Measurements from ENCODE around the gene EDA. TPM values are rescaled to one million over a fixed set of nuclear protein-coding genes. Genes with fewer than 3 reads are reported as not detected.

The EDA gene
- total RNA-seq, 1 experiment from 2014 or later = 1.1 TPM

DNA sequence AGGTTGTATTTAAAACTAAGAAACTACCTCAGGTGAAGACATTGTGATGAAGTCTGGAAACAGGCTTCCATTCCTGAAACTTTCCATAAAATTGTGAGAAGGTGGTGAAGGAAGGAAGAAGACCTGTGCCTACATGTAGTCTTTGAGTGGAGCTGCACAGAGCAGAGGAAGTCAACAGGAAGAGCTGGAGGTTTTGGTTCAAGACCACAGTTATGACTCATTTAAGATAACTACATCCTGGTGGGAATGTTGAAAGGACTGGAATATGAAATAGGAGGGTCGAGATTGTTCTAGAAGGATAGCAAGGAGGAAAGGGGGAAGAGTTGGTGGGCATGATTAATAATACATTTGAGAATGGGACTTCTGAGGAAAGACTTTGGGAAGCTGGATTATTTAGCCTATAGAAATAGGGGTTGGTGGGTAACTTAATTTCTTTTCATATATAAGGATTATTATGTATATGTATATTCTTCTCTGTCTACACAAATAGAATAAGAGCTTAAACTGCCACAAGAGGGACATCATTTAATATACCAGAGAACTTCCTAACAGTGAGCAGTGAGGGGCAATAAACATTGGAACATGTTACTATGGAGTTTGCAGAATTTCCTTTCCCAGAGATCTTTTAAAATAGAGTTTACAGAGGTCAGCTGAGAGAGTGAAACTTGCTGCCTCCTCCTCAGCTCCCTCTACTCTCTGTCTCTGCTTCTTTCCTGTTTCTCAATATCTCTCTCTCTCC, 410.4 kb downstream of the EDA start:
- DNase-seq (ENCODE audit: low spot score) = no peak

DNA sequence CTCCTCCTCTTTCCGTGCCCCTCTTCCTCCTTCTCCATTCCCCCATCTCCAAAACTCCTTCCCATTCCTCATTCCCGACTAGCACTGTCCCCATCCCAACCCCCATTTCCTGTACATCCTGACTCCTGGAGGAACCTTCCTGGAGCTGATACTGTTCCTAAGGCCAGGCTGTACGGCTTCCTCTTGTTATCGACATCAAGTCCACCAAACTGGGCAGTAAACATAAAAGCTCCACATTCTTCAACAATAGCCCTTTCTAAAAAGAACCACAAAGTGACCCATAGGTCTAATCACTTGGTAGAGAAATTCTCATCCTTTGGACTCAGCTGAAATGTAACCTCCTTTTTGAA, 410.9 kb downstream of the EDA start:
- no peak for DNase-seq (ENCODE audit: low spot score)

DNA sequence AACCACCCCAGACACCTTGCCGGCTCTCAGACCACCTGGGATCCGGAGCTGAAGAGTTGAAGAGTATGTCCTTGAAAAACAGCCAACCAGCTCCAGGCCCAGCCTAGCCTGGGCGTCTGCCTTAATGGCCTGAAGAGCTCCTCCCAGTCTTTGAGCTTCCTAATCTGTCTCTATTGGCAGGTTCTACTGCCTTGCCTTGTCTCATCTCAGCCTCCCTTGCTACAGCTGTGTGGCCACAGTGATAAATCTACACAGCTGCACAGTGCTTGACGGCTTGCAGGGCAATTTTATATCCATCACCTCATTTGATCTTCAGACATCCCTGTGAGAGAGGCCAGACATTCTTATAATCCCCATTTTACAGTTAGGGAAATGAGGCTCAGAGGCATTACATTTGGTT, 413.9 kb downstream of the EDA start:
- no peak for DNase-seq (ENCODE audit: low spot score)

DNA sequence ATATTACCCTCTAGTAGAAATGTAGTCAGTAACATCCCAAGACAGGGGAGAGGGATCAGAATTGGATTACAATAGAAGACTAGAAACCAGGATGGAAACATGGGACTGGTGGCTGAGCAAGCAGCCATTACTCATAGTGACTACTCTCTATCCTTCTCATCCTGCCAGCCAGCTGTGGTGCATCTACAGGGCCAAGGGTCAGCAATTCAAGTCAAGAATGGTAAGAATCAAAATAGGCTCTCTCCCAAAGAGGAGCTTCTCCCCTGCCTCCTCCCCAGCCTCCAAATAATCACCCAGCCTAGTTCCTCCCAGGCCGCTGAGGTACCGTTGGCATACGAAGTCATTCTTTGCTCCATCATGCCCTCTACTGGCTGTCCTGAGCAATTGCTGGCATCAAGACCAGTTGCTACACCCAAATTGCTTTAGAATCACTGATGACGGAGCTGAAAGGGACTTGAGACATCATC, 414.4 kb downstream of the EDA start:
- DNase-seq (ENCODE audit: low spot score) = peak; percentile 44

DNA sequence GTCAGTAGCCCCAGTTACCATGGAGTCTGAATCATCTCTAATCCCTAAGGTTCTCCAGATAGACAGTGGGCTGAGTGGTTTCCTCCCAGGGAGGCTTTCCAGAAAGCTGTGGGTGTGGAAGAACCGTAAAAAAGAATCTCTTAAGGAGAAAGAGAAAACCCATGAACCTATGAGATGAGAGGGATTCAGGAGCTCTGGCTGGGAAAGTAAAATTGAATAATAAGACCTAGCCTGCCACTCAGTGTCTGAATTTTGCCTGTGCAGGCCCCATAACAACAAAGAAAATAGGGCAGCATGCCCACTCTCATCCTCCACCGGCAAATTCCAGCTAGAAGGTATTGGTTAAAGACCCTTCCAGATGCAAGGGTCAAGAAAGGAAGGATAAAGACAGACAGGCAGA, 416.9 kb downstream of the EDA start:
- no peak for DNase-seq (ENCODE audit: low spot score)

DNA sequence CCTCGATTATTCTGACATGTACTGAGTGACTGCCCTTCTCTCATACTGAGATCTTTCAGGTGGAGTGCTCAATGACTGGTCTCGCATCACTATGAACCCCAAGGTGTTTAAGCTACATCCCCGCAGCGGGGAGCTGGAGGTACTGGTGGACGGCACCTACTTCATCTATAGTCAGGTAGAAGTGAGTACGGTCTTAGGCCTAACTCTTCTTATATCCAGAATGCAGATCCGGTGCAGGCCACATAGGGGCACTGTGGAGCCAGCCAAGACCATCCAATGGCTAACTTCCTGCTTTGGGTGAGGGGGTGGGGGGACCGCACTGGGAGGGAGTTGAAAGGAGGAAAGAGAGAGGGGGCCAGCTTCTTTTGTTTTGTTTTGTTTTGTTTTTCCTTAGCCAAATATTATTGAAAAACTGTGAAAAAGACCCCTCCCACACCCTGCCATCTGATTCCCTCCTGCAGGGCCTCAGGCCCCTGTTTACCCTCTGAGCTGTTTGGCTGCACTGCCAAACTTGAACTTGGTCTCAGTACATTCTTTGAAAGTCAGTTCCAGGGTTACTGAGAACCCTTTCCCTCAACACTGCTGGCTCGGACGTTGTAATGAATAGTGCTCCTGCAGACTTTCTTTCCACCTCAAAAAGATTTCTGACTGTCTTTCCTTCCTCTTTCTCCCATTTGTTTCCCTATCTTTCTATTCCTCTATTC, 417.6 kb downstream of the EDA start:
- peak; percentile 34 for DNase-seq (ENCODE audit: low spot score)

DNA sequence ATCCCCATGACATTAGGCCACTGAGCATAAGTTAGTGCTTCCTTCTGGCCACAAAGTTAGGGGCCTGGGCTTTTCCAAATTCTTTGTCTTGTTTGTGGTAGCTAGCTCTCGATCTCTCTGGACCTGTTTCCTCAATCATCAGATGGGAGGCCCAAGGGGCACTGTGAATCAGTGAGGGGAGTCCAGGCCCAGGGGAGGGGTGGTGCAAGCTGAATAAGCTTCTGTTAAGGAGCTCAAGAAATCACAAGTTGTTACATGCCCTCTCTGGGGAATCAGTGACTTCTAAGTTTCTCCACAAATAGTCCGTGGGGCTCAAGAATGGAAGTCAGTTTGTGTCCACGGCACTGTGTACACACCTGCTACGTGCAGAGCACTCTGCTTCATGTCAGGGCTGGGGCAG, 418.7 kb downstream of the EDA start:
- no peak for DNase-seq (ENCODE audit: low spot score)

DNA sequence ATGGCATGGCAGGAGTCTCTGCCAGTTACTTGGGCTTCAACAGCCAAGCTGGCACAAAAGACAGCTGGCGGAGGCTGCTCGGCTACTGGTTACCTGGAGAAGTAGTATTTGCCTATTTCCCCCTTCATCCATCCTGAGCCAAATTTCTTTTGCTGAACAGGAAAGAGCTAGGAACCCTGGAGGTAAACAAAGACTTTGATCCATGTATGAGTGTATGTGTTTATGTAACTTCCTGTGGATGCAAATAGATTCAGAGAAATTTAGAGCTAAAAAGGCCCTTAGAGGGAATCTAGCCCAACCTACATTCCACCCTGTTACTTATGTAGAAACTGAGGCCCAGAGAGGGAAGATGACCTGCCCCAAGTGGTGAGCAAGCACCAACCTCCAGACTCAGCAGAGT, 422.6 kb downstream of the EDA start:
- no peak for DNase-seq (ENCODE audit: low spot score)

DNA sequence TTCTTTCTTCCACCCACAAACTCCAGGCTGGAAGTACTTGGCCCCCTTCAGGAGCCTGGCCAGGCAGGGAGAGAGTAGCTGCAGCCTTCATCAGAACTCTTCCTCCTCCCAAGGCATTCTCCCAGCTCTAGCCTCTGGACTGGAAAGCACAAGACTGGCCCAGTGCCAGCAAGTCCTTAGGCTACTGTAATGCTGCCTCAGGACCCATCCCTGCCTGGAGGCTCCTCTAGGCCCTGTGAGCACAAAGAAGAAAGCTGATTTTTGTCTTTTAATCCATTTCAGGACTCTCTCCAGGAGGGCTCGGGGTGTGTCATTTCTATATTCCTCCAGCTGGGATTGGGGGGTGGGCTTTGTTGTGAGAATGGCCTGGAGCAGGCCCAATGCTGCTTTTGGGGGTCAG, 423.0 kb downstream of the EDA start:
- DNase-seq (ENCODE audit: low spot score) = no peak

DNA sequence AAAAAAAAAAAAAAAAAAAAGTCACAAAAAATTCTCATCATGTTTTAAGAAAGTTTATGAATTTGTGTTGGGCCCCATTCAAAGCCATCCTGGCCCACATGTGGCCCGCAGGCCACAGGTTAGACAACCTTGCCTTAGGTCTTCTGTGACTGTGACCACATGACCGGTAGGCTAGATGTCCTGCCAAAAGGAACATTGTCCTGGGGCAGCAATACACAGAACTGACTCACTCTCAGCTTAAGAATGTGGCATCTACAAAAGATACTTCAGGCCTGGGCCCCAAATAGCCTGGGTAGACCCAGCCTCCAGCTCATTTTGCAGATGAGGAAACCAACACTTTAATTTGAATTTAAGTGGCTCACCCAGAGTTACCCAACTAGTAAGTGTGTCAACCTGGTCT, 423.8 kb downstream of the EDA start:
- no peak for DNase-seq (ENCODE audit: low spot score)

DNA sequence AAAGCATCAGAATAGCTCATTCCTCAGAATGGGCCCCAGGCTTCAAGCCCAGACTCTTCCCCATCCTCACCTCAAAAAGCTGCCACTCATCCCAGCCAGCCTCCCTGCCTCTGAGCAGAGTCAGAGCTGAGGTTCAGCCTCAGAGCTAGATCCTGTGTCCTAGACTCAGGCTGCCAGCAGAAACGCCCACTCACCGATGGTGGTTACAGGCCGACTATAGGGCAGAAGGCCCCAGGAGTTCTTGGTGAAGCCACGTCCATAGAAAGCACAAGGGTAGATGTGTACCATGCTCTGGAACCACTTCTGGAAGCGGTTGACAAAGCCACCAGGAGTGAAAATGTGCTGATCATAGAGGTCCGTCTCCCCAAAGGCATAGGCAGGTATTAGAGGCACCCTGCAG, 426.1 kb downstream of the EDA start:
- no peak for DNase-seq (ENCODE audit: low spot score)

DNA sequence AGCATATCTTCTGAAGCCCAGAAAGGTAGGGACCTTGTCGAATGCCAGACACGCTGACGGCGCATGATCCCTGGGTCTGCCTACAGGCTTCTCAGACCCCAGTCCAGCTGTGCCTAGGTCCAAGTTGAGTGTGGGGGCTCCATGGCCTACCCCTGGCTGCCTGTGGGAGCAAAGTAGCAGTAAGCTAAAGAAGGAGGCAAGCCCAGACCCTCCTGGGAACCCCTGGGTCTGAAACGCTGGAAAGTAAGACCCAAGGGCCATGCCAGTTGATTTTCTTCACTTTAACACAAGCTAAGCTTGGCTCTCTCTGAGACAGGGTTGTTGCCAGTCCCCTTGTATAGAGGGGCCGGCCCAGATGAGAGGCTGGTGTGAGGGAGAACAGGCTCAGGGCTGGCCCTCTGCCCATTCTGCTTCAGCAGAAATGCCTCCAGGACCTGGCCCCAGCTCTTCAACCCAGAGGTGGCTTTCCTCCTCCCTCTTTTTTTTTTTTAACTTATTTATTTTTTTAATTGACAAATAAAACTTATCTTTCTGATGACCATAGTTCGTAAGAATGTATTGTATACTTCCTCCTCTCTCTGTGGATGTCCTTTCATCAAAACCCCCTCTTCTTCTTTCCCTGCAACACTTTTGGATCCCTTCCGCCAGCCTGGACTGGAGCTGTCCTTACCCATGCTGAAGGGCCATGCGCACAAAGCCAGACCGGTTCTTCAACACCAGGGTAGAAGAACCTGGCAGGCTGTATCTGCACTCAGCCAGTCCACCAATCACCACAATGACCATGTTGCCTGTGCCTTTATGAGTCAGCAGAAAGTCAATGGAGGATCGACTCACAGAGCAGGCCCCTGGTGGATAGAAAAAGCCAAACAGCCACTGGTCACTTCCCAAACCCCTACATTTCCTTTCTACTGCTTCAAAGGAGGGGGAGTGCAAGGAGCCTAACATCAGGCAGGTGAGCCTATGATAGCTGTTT, 426.8 kb downstream of the EDA start:
- peak; percentile 16 for DNase-seq (ENCODE audit: low spot score)

DNA sequence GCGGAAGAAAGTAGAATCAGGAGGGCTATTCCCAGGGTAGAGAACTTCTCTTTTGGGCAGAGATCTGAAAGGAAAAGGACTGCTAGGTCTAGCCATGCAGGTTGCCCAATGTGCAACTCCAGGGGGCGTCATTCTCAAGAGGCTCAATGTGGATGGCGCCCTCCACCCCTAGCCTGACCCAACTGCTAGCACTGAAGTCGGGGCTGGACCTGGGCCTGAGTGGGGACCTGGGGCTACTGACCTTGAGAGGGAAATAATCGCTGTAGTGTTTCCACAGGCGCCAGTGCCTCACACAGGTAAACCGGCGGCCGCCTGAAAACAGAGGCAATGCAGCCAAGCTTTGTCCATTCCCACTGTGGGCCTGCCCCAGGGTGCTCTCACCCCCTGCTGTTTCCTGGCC, 427.8 kb downstream of the EDA start:
- no peak for DNase-seq (ENCODE audit: low spot score)

DNA sequence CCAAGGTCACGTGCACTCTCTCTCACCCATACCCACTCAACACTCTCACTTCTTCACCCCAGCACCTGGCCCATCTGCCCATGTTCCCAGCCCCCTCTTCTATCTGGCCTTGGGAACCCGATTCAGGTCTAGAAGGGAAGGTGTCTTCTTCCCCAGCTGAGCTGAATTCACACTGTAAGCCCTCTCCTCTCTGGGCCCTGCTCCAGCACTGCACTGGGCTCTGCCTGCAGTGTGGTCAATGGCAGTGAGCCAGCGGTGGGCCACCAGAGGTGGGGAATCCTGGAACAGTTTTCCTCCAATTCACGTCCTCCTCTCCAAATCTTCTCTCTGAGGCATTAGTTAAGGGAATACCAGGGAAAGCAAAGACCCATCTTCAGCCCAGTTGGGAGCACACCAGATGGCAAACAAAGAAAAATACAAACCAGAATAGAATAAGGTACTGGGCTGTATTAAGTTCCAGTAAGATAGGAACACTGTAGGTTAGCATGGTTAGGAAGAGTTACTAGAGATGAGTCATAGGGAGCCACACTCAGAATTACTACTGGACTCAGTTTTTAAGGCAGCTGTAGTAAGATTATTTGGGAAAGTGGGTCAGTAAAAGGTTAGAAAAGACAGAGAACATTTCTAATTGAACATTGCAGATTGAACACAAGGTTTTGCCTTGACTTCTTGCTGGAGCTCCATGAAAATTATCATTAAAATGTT, 428.8 kb downstream of the EDA start:
- no peak for DNase-seq (ENCODE audit: low spot score)

DNA sequence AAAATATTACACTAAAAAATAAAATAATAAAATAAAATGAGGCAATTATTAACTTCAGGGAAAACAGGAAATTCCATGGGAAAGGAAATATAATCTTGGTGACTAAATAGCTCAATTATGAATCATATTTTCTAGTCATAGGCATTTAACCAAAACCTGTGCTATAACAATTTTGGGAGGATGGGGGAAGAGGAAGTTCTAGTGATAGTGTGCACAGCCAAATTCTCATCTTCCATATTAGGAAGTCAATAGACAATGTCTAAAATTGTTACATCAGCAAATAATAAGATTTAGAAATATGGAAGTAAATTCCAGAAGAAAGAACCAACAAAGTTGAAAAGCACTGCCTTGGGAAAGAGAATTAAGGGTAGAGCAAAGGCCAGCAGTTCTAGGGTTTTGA, 431.1 kb downstream of the EDA start:
- DNase-seq (ENCODE audit: low spot score) = no peak

DNA sequence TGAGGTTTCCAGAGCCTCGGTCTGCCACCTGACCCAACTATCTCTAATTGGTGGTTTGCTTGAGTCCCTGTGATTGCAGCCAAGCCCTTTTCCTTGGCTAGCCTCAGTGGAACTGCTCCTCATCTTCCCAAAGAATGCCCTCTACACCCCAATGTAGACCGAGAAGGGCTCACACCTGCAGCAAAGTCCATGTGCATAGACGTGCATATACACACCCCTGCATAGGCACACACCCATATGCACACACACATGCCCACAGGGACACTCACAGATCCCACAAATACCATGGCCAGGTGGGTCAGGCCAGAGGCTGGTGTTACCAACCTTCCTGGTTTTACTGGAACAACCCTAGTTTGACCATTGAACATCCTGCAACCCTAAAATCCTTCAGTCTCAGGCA, 433.5 kb downstream of the EDA start:
- no peak for DNase-seq (ENCODE audit: low spot score)

DNA sequence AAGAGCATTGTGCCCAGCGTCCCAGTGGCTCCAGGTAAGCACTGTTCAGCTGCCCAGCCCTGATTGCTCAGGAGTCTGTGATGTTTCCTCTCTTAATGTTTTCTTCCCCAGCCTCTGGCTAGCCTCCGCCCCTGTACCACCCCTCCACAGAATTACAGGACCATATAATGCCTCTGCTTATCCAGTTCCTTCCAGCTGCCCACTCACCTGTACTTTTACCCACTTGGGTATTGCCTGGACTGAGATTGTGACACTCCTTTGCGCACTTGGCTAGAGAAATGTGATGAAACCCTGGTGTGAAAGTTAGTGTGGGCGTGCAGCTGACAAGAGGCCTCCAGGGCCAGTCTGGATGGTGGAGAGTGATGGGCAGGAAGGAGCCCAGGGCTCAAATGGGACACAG, 434.0 kb downstream of the EDA start, which contains the start of gene AWAT2:
TSS of gene AWAT2 (minus strand) at position 14 of the 400 bp plus-strand sequence. CDS start at position 8, 6 bp downstream.
- no peak for DNase-seq (ENCODE audit: low spot score)

DNA sequence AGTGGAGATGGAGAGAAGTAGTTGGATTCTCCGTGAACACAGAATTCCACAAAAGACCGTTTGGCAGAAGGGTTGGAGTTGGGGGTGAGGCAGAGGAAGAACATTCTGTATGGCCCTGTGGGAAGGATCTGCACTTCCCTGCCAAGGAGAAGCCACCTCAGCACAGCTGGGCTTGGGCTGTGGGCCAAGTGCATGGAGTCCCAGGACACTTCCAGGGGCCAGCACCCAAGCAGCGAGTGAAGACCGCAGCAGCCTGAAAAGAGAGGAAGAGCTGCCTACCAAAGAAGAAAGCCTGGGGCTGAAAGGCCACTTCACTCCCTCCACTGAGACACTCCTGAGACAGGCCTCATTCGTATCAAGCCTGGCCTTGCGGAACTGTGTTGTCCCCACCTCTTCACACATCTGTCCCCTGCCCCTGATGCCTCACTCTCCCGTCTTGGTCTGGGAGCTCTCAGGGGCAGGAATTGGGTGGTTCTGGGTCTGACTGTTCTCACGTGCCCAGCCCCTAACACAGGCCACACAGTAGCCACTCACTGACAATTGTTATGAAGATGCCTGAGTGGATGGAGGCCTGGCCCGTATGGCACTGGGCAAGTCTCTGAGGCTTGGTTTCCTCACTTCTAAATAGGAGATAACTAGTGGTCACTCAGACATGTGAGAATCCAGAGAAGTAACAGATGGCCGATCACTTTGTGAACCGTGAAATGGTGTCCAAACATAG, 437.1 kb downstream of the EDA start:
- DNase-seq (ENCODE audit: low spot score) = no peak

DNA sequence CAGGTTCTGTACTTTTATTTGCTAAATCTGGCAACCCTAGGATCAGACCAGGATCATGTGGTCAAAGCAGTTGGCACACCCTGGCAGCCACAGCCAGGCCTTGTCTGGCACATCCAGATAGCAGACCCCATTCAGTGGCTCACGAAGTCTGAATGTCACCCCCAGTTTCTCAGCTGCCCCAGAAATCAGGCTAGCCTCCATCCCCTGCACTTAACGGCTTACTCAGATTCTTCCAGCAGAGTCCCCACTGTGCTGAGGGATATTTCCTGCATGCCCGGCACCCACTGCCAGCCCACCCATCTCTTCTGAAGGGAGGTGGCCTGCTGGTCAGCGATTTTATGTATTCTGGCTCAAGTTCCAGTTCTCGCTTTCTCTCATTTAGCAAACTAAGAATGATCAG, 438.5 kb downstream of the EDA start:
- DNase-seq (ENCODE audit: low spot score) = no peak

DNA sequence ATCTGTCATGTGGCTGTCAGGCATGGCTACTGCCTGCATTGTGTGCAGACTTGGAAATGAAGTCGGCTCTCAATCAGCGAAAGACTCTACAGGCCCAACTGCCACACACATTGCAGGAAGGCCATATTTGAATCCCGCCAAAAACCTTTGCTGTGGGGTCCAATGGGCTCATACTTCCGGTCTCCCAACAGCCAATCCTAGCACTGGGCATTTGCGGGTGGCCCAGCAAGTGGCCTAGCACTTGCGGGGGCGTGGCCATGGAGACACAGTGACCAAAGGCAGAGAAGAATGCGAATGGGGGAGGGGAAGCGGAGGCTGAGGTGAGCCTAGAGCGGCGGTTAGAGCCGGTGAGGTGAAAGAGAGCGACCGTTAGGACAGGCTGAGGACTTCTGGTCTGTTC, 446.2 kb downstream of the EDA start, which contains the start of gene OTUD6A:
TSS of gene OTUD6A (plus strand) at position 382 of the 400 bp plus-strand sequence. CDS start 68 bp downstream, outside the sequence.
- no peak for DNase-seq (ENCODE audit: low spot score)

Data from H4 (cell line).